Right lung (tissue), 5 donors: ENCODE data around the gene SORBS1. TPM values are rescaled to one million over a fixed set of nuclear protein-coding genes. Genes with fewer than 3 reads are reported as not detected.
A peak's percentile ranks its signal among the peaks of the same experiment; 100 is the strongest.

Experiments
- DNase-seq, 2 donors: peaks; one replicate each; pipeline ENCODE4 v3.0.0-alpha.2; 2013
- polyA plus RNA-seq, 5 donors: library from polyadenylated mRNA; unstranded; fragments of 120-200 nt; gene quantifications; one replicate each; pipeline versions ENCODE4 v1.2.1 to v1.2.3, GENCODE V29; 2013; ENCODE audit warnings: inconsistent platforms in 1 of 5, low replicate concordance in 1 of 5; ENCODE audit not compliant: insufficient read length in 5 of 5, insufficient read depth in 1 of 5

The SORBS1 gene
- polyA plus RNA-seq, 5 donors: 19.1 to 42.2 (median 31.5) TPM

DNA sequence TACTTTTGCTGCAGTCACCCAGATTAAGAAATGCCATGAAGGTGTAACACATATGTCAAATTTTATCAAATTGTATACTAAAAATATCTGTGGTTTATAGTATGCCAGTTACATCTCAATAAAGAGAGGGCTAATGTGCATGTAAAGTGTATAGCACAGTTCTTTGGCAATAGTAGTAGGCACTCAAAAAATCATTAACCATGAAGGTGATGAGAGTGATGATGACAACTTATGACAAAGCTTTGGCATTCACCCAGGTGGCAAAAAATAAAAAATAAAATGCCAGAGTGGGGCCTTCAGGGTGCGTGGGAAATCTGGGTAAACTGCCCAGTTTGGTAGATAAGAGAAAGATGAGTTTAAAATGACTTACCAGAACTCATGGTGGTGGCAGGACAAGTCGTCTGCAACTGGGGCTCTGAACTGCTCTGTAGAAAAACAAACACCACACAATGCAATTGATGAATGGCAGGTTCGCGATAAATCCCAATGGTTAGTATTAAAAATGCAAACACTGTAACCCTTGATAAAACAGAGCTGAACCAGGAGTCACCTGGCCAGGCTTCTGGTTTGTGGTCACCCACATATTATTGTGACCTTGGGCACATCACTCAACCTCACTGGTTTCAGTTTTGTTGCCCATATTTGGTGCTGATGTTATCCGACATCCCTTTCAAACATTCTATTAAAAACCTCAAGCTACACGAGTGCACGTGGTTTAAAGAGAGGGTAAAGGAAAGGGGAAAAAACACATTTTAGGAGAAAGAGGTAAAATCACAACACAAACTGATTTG is 120.2 kb downstream of the SORBS1 start:
- DNase-seq: no peak

DNA sequence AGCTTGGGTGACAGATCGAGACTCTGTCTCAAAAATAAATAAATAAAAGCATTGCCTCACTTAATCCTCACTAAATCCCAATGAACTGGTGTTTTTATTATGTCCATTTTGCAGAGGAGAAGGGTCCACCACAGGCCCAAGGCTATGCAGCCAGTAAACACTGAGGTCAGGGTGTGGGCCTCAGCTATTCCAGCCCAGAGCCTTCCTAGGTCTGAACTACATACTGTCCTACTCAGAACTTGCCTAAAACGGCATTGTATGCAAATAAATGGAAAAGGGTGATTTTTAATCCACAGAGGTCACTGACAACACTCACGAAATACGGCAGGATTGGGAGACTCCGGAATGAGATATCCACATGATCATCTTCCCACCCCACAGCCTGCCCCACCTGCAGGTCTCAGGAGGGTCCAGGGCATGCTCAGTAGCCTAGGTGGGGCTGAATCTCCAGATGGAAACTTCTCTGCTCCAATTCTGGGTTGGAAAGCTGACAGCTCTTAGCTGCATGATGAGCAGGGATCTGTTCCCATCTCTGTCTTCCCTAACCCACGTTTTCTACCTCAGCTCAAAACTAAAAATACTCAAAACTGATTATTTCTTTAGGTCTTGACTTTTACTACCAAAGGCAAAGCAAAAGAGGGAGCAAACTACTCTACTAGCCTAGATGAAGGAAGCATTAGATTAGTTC is 121.0 kb downstream of the SORBS1 start:
- no peak for DNase-seq

DNA sequence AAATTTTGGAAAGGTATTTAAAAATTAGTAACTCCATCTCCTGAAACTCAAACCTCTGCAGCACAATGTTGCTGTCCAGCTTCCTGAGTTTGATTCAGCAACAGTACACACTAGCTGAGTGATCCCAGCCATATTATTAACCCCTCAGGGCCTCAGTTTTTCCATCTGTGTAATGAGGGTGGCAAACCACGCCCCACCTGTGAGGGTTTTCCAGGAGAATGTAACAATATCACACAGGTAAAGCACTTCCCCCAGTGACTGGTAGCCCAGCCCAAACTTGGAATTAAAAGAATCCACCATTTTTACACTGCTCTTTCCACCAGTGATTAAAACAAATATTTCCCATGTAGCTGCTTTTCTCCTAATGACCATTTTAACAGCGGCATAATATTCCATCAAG is 122.4 kb downstream of the SORBS1 start:
- DNase-seq: no peak

DNA sequence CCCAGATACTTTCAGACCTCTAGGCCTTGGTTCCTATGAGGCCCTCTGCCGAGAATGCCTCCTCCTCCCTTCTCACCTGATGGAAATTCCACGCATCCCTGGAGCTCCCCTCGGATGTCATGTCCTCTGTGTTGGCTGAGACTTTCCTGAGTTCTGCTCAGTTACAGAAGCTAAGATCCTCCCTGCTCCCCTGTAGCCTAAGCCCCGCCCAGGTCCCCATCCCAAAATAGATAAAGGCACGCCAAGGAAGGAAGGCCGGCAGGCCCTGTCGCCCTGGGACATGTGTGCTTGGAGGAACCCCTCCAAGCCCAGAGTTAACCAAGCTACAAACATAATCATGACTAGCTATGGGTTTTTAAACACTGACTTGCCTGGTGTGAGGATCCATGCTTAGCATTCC is 123.5 kb downstream of the SORBS1 start:
- no peak for DNase-seq

DNA sequence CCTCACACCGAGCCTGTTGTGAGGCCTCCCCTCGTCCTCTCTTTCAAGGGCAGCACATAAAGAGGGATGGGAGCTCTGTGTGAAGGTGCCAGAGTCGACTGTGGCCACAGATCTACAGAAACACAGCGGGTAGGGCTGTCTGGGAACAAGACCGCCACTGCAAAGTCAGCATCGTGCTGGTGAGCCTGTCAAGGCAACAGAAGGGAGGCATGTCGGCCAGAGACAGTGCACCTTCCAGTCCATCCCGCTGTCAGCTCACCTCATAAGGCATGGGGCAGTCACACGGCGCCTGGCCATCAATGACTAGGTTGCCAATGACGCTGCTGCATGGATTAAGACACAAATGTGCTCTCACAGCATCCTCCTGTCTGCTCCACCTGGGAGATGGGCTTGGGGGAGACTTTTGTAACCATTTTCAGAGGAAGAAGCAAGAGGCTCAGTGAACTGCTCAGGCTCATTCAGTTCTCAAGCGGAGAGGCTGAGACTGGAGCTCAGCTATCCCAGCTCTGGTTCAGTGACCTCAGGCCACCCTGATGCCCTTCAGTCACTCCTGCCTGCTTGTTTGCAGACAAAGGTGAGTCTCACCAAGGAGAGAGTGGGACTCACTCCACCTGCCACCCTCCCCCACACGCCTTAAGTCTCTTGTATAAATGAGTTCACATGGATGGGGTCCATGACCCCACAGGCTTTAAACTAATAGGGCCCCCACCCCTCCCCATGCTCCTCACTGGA is 125.5 kb downstream of the SORBS1 start:
- DNase-seq: no peak

DNA sequence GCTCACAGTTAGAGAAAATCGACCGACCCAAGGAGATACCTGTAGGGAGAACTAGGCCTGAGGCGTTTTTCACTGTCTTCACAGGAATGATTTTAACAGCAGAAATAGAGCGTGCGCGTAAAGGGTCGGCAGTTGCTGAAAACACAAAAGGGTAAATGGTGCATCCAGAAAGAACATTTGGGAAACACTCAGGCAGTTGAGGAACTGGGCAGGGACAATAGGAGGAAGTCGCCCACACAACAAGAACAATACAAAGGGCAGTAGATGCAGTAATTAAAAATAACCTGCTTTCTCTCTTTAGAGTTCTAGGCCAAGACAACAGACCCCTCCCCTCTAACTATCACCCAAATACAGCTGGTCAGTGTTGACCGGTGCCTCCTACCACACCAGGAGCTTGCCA is 126.6 kb downstream of the SORBS1 start:
- no peak for DNase-seq

DNA sequence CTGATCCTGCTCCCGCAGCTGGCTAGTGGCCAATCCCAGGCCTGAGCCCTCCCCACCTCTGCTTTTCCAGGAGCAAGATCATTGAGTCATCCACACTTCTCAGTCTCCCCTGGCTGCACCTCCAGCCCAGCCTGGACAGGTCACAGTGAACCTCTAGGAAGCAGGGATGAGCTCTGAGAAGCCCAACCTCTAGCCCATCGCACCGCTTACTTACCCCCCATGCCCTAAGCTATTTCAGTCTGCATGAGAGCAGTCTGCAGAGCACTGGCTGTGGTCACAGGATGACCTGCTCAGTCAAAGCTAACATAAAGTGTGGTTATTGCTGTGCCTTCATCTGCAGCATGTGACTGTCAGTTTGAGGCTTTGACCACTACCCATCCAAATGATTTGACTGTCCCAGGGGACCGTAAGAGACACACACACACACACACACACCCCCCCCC is 129.2 kb downstream of the SORBS1 start:
- no peak for DNase-seq

DNA sequence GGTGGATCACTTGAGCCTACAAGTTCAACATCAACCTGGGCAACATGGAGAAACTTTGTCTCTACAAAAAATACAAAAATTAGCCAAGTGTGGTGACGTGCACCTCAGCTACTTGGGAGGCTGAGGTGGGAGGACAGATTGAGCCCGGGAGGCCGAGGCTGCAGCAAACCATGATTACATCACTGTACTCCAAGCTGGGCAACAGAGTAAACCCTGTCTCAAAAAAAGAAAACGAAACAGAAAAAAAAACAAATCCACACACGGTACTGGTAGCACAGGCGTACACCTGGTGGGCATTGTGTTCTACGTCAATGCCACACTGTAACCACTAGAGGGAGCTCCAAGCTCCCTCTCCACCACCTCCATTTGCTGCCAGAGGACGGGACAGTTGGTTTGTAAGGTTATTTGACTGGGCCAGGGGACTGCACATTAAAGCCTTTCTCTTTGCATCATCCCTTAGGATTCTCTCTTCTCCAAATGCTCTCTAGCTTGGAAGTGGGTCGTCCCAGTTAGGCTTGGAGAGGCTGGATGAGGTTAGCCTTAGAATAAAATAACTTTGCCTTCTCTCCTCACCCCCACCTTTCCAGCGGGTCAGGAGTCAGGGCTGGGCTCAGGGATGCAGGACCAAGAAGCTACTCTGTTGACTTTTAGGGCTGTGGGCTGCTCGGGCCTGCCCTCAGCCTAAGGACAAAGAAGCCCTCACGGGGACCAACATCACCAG is 130.8 kb downstream of the SORBS1 start:
- peak; percentile 62 to 69 for DNase-seq

DNA sequence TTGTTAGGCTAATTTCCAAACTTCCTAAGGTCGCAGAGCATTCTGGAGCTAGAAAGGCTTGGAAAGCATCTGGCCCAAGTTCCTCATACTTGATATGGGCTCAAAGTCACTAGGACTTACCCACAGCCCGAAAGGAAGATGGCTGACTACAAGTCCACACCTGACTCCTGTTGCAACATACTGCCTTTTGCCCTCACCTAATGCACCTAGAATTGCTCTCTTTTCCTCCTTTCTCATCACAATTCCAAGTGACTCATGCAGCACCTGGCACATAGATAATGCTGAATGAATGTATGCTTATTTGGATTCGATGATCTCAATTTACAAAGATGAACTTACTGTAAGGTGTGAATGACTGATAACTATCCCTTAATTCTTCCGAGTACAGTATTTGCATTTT is 131.5 kb downstream of the SORBS1 start:
- no peak for DNase-seq

DNA sequence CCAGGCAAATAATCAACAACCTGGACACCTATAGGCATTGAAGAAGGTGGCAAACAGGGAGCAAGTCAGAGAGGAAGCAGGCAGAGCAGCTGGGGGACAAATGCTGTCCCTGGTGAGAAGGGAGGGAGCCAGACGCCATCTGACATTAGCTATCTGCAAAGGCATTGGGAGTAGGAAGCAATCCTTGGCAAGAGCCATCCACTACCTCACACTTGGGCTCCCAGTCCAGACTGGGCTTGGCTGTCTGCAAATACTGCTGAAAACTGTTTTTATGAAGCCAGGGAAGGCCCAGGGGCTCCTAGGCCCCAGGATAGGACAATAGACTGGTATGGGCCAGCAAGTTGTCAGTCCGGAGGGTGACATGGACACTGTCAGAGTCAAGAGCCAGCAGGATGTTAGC is 132.5 kb downstream of the SORBS1 start:
- no peak for DNase-seq

DNA sequence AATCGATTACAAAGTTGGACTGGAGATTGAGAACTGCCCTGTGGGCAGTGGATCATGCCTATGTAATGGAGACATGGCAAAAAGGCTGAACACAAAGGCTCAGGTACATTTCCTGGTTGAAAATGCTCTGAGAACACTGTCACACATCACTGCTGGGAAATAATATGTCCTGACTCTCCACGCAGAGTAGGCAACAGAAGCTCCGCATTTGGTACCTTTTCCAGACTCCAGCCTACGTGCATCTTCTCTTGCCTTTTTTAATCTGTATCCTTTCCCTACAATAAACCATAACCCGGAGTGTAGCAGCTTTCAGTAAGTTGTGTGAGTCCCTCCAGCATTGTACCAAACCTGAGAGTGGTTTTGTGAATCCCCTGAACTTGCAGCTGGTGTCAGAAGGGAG is 134.7 kb downstream of the SORBS1 start:
- no peak for DNase-seq

DNA sequence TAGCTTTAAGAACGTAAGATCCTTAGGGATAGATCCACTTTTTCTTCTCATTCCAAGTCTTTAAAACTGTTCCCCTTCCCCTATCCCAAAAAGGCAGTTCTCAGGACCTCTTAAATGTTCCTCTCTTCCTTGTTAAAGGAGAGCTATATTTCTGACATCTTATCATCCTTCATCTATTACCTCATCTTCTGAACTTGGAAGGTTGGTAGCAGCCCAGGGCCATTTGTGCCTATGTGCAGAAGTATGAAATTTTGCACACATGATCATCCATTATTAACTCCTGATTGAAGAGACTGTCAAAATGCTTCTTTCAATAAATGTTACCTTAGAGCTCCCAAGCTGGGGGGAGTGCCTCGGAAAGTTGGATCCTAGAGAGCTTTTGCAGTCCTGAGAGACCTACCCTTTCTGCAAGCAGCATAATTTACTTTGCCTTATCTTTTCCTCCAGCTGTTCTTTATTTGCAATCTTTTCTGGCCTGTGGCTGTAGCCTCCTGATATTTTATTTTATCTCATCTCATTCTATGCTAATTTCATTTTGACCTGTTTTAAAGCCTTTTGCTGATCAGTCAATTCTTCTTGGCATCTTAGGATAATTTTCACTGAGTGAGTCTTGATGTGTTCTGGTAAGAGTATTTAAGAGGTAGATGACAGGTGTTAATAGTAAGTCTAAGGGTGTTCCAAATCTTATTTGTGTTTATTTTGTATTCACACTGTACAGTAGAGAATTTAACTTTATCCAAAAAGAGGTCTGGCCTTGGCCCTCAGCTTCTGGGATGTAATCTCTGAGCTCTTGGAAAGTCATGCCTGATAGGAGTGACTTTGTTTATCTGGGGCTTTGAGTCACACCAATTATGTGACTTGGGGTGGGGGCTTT is 135.3 kb downstream of the SORBS1 start:
- DNase-seq: no peak

DNA sequence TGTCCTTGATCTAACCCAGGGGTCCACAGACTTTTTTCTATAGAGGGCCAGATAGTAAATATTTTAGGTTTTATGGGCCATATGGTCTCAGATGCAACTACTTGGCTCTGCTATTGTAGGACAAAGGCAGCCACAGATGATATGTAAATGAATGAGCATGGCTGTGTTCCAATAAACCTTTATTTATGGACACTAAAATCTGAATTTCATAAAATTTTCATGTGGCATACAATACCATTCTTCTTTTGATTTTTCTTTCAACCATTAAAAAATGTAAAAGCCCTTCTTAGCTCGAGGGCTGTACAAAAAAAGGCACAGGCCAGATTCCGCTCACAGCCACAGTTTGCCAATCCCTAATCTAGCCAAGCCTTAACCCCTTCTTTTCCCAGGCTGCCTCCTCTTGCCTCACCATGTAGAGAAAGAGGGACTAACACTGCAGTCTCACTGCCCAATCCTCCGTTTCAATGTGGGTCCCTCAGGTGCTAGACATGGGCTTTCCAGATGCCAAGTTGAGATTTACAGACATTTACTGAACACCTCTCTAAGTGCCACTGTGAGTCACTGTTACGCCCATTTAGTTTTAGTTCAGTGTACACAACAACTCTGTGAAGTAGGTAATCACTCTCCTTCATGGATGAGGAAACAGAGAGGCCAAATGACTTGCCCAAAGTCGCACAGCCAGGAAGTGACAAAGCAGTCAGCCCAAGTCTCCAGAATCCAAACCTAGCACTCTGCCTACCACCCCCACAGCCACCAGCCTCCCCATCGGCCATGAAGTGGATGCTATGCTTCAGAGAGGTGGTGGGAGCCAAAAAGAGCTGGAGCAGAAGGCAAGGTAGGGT is 137.8 kb downstream of the SORBS1 start:
- DNase-seq: no peak

DNA sequence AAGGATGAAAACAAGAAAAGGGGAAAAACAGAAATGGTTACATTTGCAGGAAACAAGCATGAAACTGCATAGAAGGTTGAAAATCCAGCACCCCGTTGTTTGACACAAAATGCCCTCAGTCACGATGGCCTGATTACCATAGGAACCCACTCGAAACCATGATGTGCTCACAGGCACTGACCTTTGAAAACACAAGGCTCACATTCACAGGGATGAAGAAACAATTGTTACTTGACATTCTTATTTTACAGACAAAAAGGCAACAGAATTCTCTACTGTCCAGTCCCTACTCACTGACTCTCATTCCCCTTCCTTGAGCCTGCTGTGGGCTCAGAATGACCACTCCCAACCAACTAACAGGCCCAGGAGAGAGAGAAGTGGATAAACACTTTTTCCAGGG is 138.9 kb downstream of the SORBS1 start:
- no peak for DNase-seq

DNA sequence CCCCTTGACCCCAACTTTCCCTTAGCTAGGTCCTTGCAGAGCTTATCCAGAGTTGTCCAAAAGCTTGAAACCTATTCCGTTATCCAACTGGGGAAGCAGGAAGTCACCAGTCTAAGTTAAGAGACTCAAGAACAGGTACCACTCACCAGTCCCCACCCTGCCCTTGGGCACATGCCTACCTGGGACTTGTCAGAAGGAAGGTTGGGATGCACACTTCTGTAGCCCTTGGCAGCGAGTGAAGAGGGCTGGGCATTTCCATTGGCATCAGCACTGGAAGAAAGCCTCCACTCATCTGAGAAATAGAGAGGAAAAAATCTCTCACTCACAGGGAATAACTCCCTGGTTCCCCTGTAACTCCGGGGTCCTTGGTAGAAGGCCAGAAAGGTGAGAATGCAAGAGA is 139.4 kb downstream of the SORBS1 start:
- no peak for DNase-seq

DNA sequence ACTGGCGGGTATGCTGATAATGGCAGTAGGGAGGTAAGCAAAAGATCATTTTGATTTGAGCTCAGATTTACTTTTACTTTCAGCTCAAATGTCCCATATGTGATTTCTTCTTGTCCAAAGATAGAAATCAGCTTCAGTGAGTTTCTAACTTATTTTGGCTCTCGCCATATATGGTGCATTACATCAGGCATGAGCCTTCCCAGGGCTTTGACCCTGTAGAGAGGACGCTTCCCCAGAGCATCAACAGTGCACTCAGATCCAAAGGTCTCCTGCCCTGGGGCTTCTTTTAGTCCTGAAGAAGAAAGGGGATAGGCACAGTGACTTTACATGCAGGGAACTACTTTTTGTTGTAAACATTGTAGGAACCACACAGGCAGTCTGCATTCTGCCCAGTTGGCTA is 141.8 kb downstream of the SORBS1 start:
- DNase-seq: no peak

DNA sequence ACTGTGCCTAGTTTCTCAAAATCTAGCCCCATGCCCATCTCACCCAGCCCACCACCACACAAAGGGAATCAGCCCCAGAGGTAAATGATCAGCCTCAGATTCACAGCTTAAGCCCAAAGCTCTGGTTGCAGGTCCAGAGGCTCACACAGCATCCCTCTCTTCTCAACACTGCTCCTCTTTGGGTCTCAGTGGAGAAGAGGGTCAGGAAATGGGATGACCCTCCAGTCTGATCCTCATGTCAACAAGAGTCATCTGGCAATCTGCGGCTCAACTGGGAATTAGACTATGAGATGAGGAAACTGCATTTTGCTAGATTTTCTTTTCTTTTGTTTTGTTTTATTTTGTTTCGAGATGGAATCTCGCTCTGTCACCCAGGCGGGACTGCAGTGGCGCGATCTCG is 144.2 kb downstream of the SORBS1 start:
- no peak for DNase-seq

DNA sequence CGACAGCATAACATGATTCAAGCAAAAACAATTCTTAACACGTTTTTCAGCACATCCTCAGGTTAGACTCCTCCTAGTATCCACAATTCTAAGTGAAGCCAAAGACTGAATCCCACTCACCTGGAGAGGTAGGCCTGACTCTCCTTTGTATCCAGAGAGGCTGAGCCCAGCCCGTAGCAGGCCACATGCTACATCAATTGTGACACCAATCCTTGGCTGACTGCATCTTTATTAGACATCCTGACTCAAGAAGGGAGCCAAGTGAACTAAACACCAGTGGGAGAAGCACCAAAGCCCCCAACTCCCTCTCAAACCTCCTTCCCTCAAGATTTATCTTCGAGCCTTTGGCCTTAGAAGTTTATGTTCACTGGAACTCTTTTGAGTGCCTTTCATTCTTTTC is 144.9 kb downstream of the SORBS1 start:
- DNase-seq: no peak

DNA sequence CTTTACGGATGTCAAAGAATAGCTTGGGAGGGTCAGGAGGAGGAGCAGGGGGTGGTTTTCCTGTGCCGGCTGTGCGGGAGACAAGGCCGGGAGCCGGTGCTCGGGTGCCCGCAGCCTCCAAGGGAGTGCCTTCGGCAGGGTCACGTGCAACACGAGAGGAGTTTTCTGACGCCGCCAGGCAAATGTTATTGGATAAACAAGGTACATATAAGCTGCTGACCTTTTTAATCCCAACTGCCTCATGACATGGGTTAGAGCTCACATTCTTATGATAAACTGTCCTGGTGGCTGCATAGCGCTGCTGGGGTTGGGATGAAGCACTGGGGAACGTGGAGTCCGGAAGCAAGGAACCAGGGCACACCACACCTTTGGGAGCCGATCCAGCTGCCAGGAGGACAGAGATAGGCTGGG is 145.5 kb downstream of the SORBS1 start:
- no peak for DNase-seq

DNA sequence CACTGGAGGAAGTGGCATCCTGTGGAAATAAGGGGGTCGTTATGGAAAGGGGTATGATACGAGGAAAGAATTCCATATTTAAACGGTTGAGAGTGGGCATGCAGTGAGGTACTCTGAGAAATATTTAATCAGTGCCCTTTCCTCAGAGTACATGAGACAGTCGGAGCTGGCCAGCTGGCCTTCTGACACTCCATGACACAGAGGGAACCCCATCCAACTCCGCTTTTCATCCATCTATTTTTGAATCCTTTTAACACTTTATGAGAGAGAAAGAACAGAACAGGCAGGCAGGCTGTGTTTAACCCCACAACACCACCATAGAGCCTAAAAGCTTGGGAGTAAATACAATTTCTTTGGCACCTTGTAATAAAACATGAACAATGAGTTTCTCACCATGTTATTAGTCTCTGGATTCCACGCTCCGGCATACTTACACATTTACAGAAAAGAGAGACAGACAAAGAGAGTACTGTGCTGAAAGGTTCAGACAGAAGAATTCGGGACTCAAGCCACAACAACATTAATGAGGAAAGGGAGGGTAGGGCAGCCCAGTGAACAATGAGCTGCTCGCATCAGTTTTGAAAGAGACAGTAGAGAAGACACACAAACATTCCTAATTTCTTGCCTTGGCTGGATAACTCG is 146.2 kb downstream of the SORBS1 start:
- DNase-seq: no peak
